Measurements from ENCODE around the gene XKRX.

GRCh38 chrX:100874325-100874724, 54.4 kb downstream of the XKRX start, which contains the start of gene NOX1:
- TF ChIP-seq, protein P1, sequence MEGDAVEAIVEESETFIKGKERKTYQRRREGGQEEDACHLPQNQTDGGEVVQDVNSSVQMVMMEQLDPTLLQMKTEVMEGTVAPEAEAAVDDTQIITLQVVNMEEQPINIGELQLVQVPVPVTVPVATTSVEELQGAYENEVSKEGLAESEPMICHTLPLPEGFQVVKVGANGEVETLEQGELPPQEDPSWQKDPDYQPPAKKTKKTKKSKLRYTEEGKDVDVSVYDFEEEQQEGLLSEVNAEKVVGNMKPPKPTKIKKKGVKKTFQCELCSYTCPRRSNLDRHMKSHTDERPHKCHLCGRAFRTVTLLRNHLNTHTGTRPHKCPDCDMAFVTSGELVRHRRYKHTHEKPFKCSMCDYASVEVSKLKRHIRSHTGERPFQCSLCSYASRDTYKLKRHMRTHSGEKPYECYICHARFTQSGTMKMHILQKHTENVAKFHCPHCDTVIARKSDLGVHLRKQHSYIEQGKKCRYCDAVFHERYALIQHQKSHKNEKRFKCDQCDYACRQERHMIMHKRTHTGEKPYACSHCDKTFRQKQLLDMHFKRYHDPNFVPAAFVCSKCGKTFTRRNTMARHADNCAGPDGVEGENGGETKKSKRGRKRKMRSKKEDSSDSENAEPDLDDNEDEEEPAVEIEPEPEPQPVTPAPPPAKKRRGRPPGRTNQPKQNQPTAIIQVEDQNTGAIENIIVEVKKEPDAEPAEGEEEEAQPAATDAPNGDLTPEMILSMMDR (conservative IDR thresholded peaks at IDR 0.05 in 1 of 2, IDR thresholded peaks at IDR 0.05 in 1 of 2; ENCODE audit: low read depth in 1 of 2, low read length in 2 of 2), result no peak
- TF ChIP-seq EZH2 (IDR thresholded peaks at IDR 0.05; ENCODE audit: low read length, missing control alignments), result no peak
